ENCODE measurements around the gene HS1BP3.

The HS1BP3 gene

GRCh38 chr2:20674974-20675679, 24.2 kb upstream of the HS1BP3 start:
- no peak for DNase-seq

DNA sequence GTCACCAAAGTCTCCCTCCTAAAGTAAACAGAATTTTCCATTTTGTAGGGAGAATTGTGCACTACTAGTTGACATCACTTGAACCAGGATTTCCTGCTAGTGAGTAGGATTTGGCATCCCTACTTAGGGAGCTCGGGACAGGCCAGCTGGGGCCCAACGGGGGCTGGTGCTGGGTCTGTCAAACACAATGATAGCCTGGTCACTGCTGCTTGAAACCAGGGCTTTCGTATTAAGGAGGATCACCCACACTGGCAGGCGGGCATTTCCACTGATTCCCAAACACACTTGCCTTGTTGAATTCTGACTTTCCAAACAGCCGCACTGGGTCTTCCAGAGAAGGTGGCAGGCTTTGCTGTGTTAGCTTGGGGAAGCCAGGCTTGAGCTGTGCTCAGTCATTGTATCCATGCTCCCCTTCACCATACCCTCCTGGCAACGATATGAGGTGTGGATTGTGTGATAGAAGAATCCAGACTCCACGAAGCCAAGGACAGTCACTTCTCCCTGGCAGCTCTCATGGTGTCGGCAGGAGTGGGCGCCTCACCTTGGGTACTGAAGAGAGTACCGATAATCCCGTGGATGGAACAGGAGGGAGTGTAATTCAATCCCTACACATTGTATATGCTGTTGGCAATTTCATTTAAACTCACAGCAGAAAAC, 23.5 kb upstream of the HS1BP3 start:
- DNase-seq, result no peak

- no peak for DNase-seq
Measured at GRCh38 chr2:20673686-20674308, 22.9 kb upstream of the HS1BP3 start.

DNA sequence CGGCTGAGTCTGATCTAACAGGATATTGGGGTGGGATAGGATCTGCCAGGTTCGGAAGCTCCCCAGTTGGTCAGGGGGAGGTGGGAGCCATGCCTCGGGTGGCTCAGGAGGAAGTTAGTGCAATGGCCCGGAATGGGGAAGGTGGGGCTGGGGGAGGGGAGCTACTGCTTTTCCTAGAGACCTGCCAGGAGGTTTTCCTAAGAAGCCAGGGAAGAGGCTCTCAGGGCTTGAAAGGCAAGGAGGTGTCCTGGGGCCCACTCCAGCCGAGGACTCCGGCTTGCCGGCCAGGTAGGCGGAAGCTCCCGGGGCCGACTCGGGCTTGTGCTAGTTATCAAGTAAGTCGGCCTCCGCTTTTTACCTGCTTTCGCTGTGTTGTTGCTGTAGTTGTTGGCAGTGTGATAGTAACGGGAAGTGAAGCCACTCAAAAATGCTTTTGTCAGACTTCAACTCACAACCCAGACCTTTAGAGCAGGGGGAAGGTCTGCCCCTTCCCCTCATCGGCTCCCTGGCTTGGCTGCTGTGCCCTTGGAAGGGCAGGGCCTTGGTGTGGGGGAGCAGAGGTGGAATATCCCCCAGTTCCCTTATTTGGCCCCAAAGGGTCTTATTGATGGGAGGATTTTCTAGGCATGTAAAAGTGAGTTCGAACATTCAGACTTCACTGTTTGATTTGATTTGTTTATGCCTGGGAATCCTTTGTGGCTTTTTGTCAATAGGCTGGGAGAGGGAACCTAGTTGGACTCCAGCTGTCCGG, 21.5 kb upstream of the HS1BP3 start:
- no peak for DNase-seq

DNA sequence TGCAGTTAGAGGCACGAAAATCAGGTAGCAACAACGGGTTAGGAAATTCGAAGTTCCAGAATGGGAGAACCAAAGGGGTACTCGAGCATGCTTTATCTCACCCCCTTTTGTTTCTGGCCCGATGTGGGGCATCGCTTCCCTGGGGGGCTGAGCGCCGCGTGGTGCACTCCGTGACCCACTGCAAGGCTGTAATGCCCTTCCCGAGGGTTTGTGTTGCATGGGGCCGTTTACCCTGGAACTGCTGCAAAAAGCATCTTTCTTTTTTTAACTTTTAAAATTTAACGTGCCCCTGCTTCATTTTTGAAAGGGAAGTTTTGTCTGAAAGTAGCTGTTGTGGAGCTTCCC, 20.8 kb upstream of the HS1BP3 start:
- DNase-seq, result no peak

- DNase-seq, result no peak
Measured at GRCh38 chr2:20671036-20671735, 20.3 kb upstream of the HS1BP3 start.

GRCh38 chr2:20670315-20671035, 19.6 kb upstream of the HS1BP3 start:
- no peak for DNase-seq

- DNase-seq, result no peak
Measured at GRCh38 chr2:20669562-20670314, 18.8 kb upstream of the HS1BP3 start.

- no peak for DNase-seq
Measured at GRCh38 chr2:20668871-20669475, 18.1 kb upstream of the HS1BP3 start.

DNA sequence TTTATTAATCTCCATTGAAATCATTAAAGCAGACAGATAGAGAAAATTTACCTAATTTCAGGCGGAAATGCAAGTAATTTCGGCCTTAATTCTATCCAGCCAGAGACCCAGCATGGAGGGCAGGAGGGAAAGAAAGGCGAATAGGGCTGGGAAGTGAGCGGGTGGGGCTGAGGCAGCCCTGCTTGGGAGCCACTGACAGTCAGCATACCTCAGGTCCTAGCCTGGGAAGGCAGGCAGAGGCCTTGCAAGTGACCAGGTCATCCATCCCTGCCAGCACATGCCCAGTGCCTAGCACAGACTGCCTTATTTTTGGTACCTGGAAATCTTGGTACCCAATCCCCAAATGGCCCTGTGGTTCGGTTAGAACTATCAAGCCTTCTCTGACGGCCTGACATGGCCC, 17.6 kb upstream of the HS1BP3 start:
- DNase-seq, result no peak

DNA sequence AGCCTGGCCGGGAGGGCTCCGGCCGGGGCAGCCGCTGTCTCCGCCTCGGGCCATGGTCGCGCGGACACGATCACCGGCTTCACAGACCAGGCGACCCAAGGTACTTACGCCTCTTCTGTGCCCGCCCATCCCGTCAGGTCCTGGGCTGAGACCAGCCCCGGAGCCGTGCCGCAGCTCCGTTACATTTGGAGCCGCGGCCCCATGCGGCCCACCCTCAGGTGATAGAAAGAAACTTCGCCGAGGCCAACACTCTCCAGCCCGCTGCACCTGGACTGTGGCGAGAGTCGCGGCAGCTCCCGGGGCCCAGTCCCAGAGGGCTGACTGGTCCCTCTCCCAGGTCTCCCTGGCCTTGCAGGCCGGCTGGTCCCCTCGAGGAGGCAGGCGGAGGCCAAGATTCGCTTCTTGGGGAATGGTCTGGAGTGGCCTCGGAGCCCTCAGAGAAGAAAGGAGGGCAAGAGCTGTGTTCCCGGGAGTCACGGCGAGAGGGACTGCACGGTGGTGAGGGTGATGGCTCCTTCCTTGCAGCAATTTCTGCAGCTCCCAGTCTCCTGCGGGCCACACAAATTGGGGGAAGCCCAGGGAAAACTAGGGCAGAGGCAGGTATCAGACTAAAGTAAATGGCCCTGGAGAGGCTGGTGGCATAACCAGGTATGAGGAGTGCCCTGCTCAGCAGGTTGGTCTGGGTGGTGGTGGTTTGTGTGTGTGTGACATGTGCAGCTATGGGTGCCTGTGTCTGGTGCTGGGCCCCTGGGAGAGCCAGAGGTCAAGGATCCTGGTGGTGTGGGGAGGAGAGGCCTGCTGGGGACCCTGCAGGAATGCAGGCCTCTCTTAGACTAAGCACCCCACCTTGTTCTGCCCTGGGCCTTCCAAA, 16.9 kb upstream of the HS1BP3 start:
- DNase-seq, result no peak

GRCh38 chr2:20667151-20667530, 16.2 kb upstream of the HS1BP3 start:
- DNase-seq, result no peak

DNA sequence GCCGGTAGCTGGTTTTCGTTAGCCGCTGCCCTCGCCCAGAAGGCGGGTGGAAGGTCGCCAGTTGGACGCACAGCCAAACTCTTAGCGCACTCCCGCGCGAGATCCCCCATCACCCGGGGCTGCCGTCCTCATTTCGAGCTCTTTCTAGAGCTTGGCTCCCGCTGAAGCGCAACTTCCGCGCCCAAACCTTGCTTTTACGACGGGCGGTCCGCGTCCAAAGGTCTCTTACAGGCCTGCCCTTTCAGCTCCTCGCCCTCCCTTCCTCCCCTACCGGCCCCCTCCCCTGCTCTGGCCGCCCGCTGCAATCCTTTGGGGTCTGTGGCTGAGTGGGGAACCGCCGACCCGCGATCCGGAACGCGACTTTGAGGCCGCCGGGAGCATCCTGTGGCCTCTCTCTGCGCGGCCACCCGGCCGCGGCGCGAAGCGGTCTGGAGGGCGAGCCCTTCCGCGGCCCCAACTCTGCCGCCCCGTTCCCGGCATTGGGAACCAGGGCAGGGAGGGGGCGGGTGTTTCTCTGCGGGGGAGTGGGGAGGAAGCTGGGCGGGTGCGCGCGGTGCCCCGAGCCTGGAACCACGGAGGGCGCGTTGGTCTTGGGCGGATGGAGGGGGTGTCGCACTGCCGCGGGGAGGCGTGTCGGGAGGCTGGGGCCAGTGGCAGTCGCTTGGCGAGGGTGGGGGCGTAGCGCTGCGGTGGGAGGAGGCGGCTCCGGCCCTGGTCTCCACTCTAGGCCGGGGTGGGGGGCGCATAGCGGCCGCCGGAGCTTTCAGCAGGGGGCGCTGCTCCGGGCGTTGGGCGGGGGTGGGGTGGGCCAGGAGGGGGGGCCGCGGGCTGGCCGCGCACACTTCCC, 15.6 kb upstream of the HS1BP3 start, which contains the start of gene GDF7:
TSS of gene GDF7 (plus strand) at position 841 of the 847 bp plus-strand sequence. CDS start 96 bp downstream, outside the sequence.
- DNase-seq, result peak; percentile 12 to 23

- no peak for DNase-seq
Measured at GRCh38 chr2:20666005-20666303, 15.1 kb upstream of the HS1BP3 start.

DNA sequence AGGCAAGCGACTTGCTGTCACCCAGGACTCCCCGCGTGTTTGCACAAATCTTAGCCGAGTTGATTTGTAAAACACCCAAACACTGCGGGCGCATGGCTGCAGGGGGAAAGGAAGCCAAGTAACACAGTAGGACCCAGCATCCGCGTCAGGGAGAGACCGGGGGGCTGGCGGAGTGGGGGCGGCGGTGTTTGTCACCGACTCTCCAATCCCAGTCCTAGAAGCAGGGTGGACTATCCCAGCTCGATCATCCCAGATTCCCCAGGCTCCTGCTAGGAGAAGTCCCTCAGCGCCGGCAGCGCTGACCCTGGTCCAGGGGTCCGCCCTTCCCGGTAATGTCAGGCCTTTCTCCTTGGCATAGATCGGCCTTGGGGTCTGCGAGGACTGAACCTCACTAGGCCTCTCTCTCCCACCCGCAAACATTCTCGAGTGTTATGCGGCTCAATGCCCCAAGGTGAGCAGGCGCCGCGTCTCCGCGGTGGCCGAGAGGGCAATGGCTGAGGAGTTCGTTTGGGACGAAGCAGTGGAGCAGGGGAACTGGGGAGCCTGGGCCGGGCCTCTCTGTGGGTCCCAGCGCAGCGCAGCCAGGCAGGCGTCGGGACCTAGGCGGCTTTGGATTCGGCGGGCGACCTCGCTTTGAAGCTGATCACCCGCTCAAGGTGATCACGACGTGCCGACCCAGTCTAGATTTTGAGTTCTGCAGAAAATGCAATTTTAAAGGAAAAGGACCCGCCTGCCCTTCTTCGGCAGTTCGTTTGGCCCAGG, 14.5 kb upstream of the HS1BP3 start:
- DNase-seq, result no peak

DNA sequence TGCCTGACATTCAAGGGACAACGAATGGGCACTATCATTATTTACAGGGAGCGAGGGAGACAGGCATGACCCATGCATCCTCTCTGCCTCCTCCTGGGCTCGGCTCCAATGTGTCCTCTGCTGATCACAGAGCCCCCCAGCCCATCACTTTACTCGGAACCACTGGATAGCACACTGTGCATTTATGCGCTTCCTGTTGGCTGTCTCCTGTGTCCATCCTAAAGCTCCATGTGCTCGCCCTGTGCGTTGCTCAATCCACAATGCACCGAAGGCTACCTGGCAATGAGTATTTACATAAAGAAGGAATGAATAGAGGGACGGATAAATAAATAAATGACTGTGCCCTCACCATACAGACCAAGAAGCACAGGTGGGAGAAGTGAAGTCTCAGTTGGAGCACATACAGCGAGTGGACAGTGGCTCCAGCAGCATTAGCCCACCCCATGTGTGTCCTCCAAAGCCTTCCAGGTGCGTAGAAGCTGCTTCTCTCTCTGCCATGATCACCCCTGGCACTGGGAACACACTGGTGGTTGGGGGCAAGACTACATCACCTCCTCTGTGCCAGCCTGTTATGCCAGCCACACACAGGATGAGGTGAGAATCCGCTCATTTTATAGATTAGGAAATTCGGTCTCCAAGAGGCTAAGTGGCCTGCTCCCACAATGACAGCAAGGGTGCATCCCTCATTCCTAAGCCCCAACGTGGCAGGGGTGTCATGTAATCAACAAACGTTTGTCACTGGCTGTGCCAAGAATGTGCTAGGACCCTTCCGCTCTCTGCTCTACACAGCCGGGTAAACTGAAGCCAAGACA, 13.7 kb upstream of the HS1BP3 start:
- DNase-seq, result no peak

DNA sequence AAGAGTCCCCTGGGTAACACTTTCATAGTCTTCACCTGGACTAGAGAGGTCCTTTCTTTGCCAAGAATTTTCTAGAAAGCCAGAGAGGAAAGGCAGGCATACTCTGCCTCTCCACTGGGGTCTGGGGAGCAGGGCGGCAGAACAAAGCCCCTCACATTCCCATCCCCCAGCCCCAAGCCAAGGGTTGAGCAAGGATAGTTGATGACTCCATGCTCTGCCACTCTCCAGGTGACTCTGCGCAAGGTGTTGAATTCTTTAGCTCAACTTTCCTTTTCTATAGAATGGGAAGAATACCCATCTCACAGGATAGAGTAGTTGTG, 13.1 kb upstream of the HS1BP3 start:
- no peak for DNase-seq
